ENCODE data around the gene SHMT2. TPM values are rescaled to one million over a fixed set of nuclear protein-coding genes. Genes with fewer than 3 reads are reported as not detected.

SHMT2 gene
- total RNA-seq, 2 experiments from 2014 or later, result 194 to 357 TPM

- no peak overlapping the region for H3K4me3 Mint-ChIP-seq
- no peaks in the 10 kb centered on the region for H3K36me3 Mint-ChIP-seq
- H3K27me3 Mint-ChIP-seq, result peaks cover 82% of the 10 kb centered on the region
- DNase-seq, result no peak
- H3K9me3 Mint-ChIP-seq (ENCODE audit: low read depth), result no peaks in the 10 kb centered on the region
- CTCF ChIA-PET, result interaction anchor here (0.5 to 15.4 kb wide), 3 partner anchors 7 to 120 kb away, joined by 3 to 647 read pairs (median 248); partner anchors contain the start of genes SHMT2 and STAC3
- peaks cover 51% of the 10 kb centered on the region for H3K4me1 Mint-ChIP-seq
- ATAC-seq, result no peak
- H3K27ac Mint-ChIP-seq, result no peak overlapping the region
Measured at GRCh38 chr12:57219993-57220754, 9.3 kb upstream of the SHMT2 start.

GRCh38 chr12:57220770-57221168 lies 8.7 kb upstream of the SHMT2 start:
- Mint-ChIP-seq H3K4me1 (peaks cover 50% of the 10 kb centered on the region), H3K27ac (no peak overlapping the region), H3K36me3 (no peaks in the 10 kb centered on the region), H3K27me3 (peaks cover 81% of the 10 kb centered on the region), H3K4me3 (no peak overlapping the region), H3K9me3 (ENCODE audit: low read depth) (no peaks in the 10 kb centered on the region)
- ATAC-seq (no peak), DNase-seq (no peak)
- CTCF ChIA-PET, result interaction anchor here (13.2 kb wide), 1 partner anchor 20 kb away, joined by 540 read pairs; a partner anchor contains a TSS

GRCh38 chr12:57221169-57221917 lies 8.2 kb upstream of the SHMT2 start:
- CTCF ChIA-PET, result interaction anchor here (1.4 to 13.2 kb wide), 3 partner anchors 5 to 237 kb away, joined by 5 to 540 read pairs (median 248); partner anchors contain the start of gene NXPH4
- no peaks in the 10 kb centered on the region for H3K9me3 Mint-ChIP-seq (ENCODE audit: low read depth)
- no peak overlapping the region for H3K27ac Mint-ChIP-seq
- H3K36me3 Mint-ChIP-seq, result no peaks in the 10 kb centered on the region
- ATAC-seq (no peak), DNase-seq (no peak)
- H3K4me1 Mint-ChIP-seq, result peaks cover 50% of the 10 kb centered on the region
- H3K27me3 Mint-ChIP-seq, result peaks cover 82% of the 10 kb centered on the region
- H3K4me3 Mint-ChIP-seq, result no peak overlapping the region

- H3K4me3 Mint-ChIP-seq, result peak overlapping the region; percentile 5
- CTCF ChIA-PET, result interaction anchor here (1.0 to 13.2 kb wide), 6 partner anchors 7 to 236 kb away, joined by 3 to 540 read pairs (median 6); partner anchors contain the start of gene NXPH4
Measured at GRCh38 chr12:57222286-57223190, 7.0 kb upstream of the SHMT2 start.

GRCh38 chr12:57223191-57224165 lies 6.0 kb upstream of the SHMT2 start:
- DNase-seq, result peak; percentile 82
- peak overlapping the region; percentile 5 for H3K4me3 Mint-ChIP-seq
- peak overlapping the region; percentile 1 for H3K27ac Mint-ChIP-seq
- no peaks in the 10 kb centered on the region for H3K9me3 Mint-ChIP-seq (ENCODE audit: low read depth)
- CTCF ChIA-PET, result interaction anchor here (1.0 to 13.2 kb wide), 6 partner anchors 8 to 233 kb away, joined by 3 to 540 read pairs (median 5); partner anchors contain the start of genes INHBE and NXPH4
- peaks cover 57% of the 10 kb centered on the region for H3K4me1 Mint-ChIP-seq
- peaks cover 79% of the 10 kb centered on the region for H3K27me3 Mint-ChIP-seq
- H3K36me3 Mint-ChIP-seq, result no peaks in the 10 kb centered on the region
- ATAC-seq, result peak; percentile 72

More at GRCh38 chr12:57222286-57223190, 7.0 kb upstream of the SHMT2 start:
- DNase-seq (no peak), ATAC-seq (no peak)
- Mint-ChIP-seq H3K27me3 (peaks cover 86% of the 10 kb centered on the region), H3K36me3 (no peaks in the 10 kb centered on the region), H3K27ac (no peak overlapping the region), H3K9me3 (ENCODE audit: low read depth) (no peaks in the 10 kb centered on the region), H3K4me1 (peaks cover 55% of the 10 kb centered on the region)

GRCh38 chr12:57224278-57224972 lies 5.1 kb upstream of the SHMT2 start:
- Mint-ChIP-seq H3K27ac (no peak overlapping the region), H3K9me3 (ENCODE audit: low read depth) (no peaks in the 10 kb centered on the region), H3K27me3 (peaks cover 69% of the 10 kb centered on the region), H3K36me3 (no peaks in the 10 kb centered on the region), H3K4me1 (peaks cover 66% of the 10 kb centered on the region), H3K4me3 (no peak overlapping the region)
- no peak for DNase-seq
- ATAC-seq, result no peak
- CTCF ChIA-PET, result interaction anchor here (0.5 to 13.2 kb wide), 7 partner anchors 9 to 463 kb away, joined by 3 to 540 read pairs (median 4); partner anchors contain the start of genes INHBE, NXPH4 and STAC3

DNA sequence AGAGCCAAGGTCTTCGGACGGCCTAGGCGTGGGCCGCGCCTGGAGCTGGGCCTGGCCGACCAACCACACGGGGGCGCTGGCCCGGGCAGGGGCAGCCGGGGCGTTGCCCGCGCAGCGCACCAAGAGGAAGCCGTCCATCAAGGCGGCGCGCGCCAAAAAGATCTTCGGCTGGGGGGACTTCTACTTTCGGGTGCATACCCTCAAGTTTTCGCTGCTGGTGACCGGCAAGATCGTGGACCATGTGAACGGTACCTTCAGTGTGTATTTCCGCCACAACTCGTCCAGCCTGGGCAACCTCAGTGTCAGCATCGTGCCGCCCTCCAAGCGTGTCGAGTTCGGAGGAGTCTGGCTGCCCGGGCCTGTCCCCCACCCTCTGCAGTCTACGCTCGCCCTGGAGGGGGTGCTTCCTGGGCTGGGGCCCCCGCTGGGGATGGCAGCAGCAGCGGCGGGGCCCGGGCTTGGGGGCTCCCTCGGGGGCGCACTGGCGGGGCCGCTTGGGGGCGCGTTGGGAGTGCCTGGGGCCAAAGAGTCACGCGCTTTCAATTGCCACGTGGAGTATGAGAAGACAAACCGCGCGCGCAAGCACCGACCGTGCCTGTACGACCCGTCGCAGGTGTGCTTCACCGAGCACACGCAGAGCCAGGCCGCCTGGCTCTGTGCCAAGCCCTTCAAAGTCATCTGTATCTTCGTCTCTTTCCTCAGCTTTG lies 4.4 kb upstream of the SHMT2 start:
- peak overlapping the region; percentile 71 for H3K27ac Mint-ChIP-seq
- H3K27me3 Mint-ChIP-seq, result peaks cover 64% of the 10 kb centered on the region
- H3K36me3 Mint-ChIP-seq, result peaks cover 2% of the 10 kb centered on the region
- H3K4me1 Mint-ChIP-seq, result peaks cover 66% of the 10 kb centered on the region
- ATAC-seq, result peak; percentile 54
- H3K9me3 Mint-ChIP-seq (ENCODE audit: low read depth), result no peaks in the 10 kb centered on the region
- peak; percentile 69 for DNase-seq
- CTCF ChIA-PET, result interaction anchor here (0.5 to 13.2 kb wide), 7 partner anchors 8 to 464 kb away, joined by 3 to 540 read pairs (median 4); partner anchors contain the start of genes INHBE, NXPH4 and STAC3
- peak overlapping the region; percentile 62 for H3K4me3 Mint-ChIP-seq

GRCh38 chr12:57225680-57226210 lies 3.8 kb upstream of the SHMT2 start:
- H3K4me1 Mint-ChIP-seq, result peaks cover 69% of the 10 kb centered on the region
- peak overlapping the region; percentile 46 for H3K27ac Mint-ChIP-seq
- H3K9me3 Mint-ChIP-seq (ENCODE audit: low read depth), result no peaks in the 10 kb centered on the region
- DNase-seq, result no peak
- no peak for ATAC-seq
- CTCF ChIA-PET, result interaction anchor here (13.1 to 13.2 kb wide), 2 partner anchors 10 to 15 kb away, joined by 248 to 540 read pairs; partner anchors contain the start of gene NXPH4
- peak overlapping the region; percentile 53 for H3K4me3 Mint-ChIP-seq
- peaks cover 8% of the 10 kb centered on the region for H3K36me3 Mint-ChIP-seq
- peaks cover 60% of the 10 kb centered on the region for H3K27me3 Mint-ChIP-seq

GRCh38 chr12:57226588-57227314 lies 2.8 kb upstream of the SHMT2 start:
- CTCF ChIA-PET, result interaction anchor here (1.0 to 13.2 kb wide), 6 partner anchors 11 to 226 kb away, joined by 3 to 540 read pairs (median 4); partner anchors contain the start of gene NXPH4
- DNase-seq (no peak), ATAC-seq (no peak)
- Mint-ChIP-seq H3K4me1 (peaks cover 74% of the 10 kb centered on the region), H3K27ac (no peak overlapping the region), H3K36me3 (peaks cover 10% of the 10 kb centered on the region), H3K4me3 (no peak overlapping the region), H3K9me3 (ENCODE audit: low read depth) (no peaks in the 10 kb centered on the region), H3K27me3 (peaks cover 50% of the 10 kb centered on the region)

Data from activated CD8-positive, alpha-beta memory T cell treated with anti-CD3 and anti-CD28 coated beads, Interleukin-2, amount 10 ng/mL, durations not matched to agents 7 days and 5 days (primary cell).